Measurements from ENCODE around the gene C9orf50. TPM values are rescaled to one million over a fixed set of nuclear protein-coding genes. Genes with fewer than 3 reads are reported as not detected.

The C9orf50 gene
- total RNA-seq, 1 experiment from 2014 or later, result not detected

- Histone ChIP-seq H3K9me3 (no peaks in the 10 kb centered on the region), H3K4me3 (no peak overlapping the region), H3K27me3 (no peaks in the 10 kb centered on the region), H3K36me3 (no peaks in the 10 kb centered on the region)
- no peak for DNase-seq
Observed at GRCh38 chr9:129573977-129574376, 46.9 kb downstream of the C9orf50 start.

- Histone ChIP-seq H3K27me3 (no peaks in the 10 kb centered on the region), H3K9me3 (no peaks in the 10 kb centered on the region), H3K36me3 (no peaks in the 10 kb centered on the region), H3K4me3 (no peak overlapping the region)
- no peak for DNase-seq
Observed at GRCh38 chr9:129572517-129572916, 48.4 kb downstream of the C9orf50 start.

- DNase-seq, result no peak
- Histone ChIP-seq H3K4me3 (no peak overlapping the region), H3K9me3 (no peaks in the 10 kb centered on the region)
Observed at GRCh38 chr9:129572052-129572425, 48.9 kb downstream of the C9orf50 start.

GRCh38 chr9:129571298-129572051, 49.4 kb downstream of the C9orf50 start:
- DNase-seq, result no peak
- H3K4me3 ChIP-seq, result no peak overlapping the region
- no peaks in the 10 kb centered on the region for H3K9me3 ChIP-seq
- no peaks in the 10 kb centered on the region for H3K36me3 ChIP-seq
- no peaks in the 10 kb centered on the region for H3K27me3 ChIP-seq

More at GRCh38 chr9:129572052-129572425, 48.9 kb downstream of the C9orf50 start:
- Histone ChIP-seq H3K27me3 (no peaks in the 10 kb centered on the region), H3K36me3 (no peaks in the 10 kb centered on the region)

- H3K27me3 ChIP-seq, result no peaks in the 10 kb centered on the region
- peak; percentile 82 for DNase-seq
- H3K36me3 ChIP-seq, result no peaks in the 10 kb centered on the region
- H3K9me3 ChIP-seq, result no peaks in the 10 kb centered on the region
- no peak overlapping the region for H3K4me3 ChIP-seq
Observed at GRCh38 chr9:129570450-129571297, 50.2 kb downstream of the C9orf50 start.

GRCh38 chr9:129569502-129570449, 51.1 kb downstream of the C9orf50 start:
- Histone ChIP-seq H3K27me3 (no peaks in the 10 kb centered on the region), H3K36me3 (no peaks in the 10 kb centered on the region), H3K9me3 (no peaks in the 10 kb centered on the region), H3K4me3 (no peak overlapping the region)
- peak; percentile 44 for DNase-seq

- Histone ChIP-seq H3K4me3 (peak overlapping the region; percentile 38), H3K9me3 (no peaks in the 10 kb centered on the region), H3K27me3 (no peaks in the 10 kb centered on the region), H3K36me3 (no peaks in the 10 kb centered on the region)
- peak; percentile 57 for DNase-seq
Observed at GRCh38 chr9:129568560-129569501, 52.1 kb downstream of the C9orf50 start.

GRCh38 chr9:129567842-129568559, 52.9 kb downstream of the C9orf50 start:
- peak; percentile 84 for DNase-seq
- no peaks in the 10 kb centered on the region for H3K9me3 ChIP-seq
- no peaks in the 10 kb centered on the region for H3K36me3 ChIP-seq

GRCh38 chr9:129567329-129567728, 53.6 kb downstream of the C9orf50 start:
- DNase-seq, result peak; percentile 23
- H3K36me3 ChIP-seq, result no peaks in the 10 kb centered on the region
- H3K27me3 ChIP-seq, result no peaks in the 10 kb centered on the region
- H3K4me3 ChIP-seq, result no peak overlapping the region
- H3K9me3 ChIP-seq, result no peaks in the 10 kb centered on the region

More at GRCh38 chr9:129567842-129568559, 52.9 kb downstream of the C9orf50 start:
- Histone ChIP-seq H3K27me3 (no peaks in the 10 kb centered on the region), H3K4me3 (peak overlapping the region; percentile 38)

- Histone ChIP-seq H3K36me3 (no peaks in the 10 kb centered on the region), H3K9me3 (no peaks in the 10 kb centered on the region), H3K27me3 (no peaks in the 10 kb centered on the region), H3K4me3 (no peak overlapping the region)
- DNase-seq, result no peak
Observed at GRCh38 chr9:129566563-129567266, 54.2 kb downstream of the C9orf50 start.

- no peaks in the 10 kb centered on the region for H3K27me3 ChIP-seq
- H3K9me3 ChIP-seq, result no peaks in the 10 kb centered on the region
- DNase-seq, result no peak
- no peak overlapping the region for H3K4me3 ChIP-seq
- H3K36me3 ChIP-seq, result no peaks in the 10 kb centered on the region
Observed at GRCh38 chr9:129562917-129563316, 58.0 kb downstream of the C9orf50 start.

- no peak for DNase-seq
- Histone ChIP-seq H3K36me3 (no peaks in the 10 kb centered on the region), H3K4me3 (no peak overlapping the region), H3K9me3 (no peaks in the 10 kb centered on the region), H3K27me3 (no peaks in the 10 kb centered on the region)
Observed at GRCh38 chr9:129562514-129562913, 58.4 kb downstream of the C9orf50 start.
